Measurements from ENCODE around the gene MAMLD1. TPM values are rescaled to one million over a fixed set of nuclear protein-coding genes. Genes with fewer than 3 reads are reported as not detected.

The MAMLD1 gene
- total RNA-seq, 2 donors from 2014 or later, result 0.44 to 0.68 TPM

GRCh38 chrX:150459196-150459595 is 96.1 kb downstream of the MAMLD1 start:
- Mint-ChIP-seq H3K9me3 (peaks cover 49% of the 10 kb centered on the region), H3K27me3 (ENCODE audit: insufficient read depth) (no peaks in the 10 kb centered on the region)
- H3K36me3 ChIP-seq (ENCODE audit: control insufficient read depth, insufficient read depth, low read length), result no peaks in the 10 kb centered on the region

DNA sequence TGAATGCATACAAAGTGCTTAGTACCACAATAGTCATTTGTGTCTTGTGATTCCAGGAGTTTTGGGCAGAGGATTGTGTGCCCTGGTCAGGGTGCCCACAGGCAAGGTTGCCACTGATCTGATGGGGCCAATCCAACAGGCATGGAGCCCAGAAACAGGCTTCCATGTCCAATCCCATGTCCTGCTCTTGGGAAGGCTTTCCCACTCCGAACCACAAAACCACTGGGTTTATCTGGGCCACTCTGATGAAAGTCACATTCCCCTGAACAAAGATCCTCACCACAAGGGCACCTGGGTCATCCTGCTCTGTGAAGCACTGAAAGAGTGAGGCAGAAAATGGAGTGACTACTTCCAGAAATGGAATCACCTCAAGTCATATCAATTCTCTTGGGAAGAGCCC is 96.9 kb downstream of the MAMLD1 start:
- TF ChIP-seq, protein P1, sequence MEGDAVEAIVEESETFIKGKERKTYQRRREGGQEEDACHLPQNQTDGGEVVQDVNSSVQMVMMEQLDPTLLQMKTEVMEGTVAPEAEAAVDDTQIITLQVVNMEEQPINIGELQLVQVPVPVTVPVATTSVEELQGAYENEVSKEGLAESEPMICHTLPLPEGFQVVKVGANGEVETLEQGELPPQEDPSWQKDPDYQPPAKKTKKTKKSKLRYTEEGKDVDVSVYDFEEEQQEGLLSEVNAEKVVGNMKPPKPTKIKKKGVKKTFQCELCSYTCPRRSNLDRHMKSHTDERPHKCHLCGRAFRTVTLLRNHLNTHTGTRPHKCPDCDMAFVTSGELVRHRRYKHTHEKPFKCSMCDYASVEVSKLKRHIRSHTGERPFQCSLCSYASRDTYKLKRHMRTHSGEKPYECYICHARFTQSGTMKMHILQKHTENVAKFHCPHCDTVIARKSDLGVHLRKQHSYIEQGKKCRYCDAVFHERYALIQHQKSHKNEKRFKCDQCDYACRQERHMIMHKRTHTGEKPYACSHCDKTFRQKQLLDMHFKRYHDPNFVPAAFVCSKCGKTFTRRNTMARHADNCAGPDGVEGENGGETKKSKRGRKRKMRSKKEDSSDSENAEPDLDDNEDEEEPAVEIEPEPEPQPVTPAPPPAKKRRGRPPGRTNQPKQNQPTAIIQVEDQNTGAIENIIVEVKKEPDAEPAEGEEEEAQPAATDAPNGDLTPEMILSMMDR (conservative IDR thresholded peaks at IDR 0.05), result no peak

More at GRCh38 chrX:150459196-150459595, 96.1 kb downstream of the MAMLD1 start:
- Histone ChIP-seq H3K9me3 (ENCODE audit: control insufficient read depth, low read length) (no peaks in the 10 kb centered on the region), H3K27ac (ENCODE audit: low read depth, low read length) (no peak overlapping the region), H3K4me1 (ENCODE audit: control insufficient read depth, insufficient read depth, low read length) (no peaks in the 10 kb centered on the region), H3K9ac (ENCODE audit: extremely low read depth, low read length, poor library complexity, severe bottlenecking) (no peak overlapping the region), H3K4me3 (ENCODE audit: low read length) (no peak overlapping the region), H3K27me3 (ENCODE audit: control insufficient read depth, insufficient read depth, low read length, poor library complexity, severe bottlenecking) (no peaks in the 10 kb centered on the region)
- DNase-seq, result no peak
- Mint-ChIP-seq H3K27ac (no peak overlapping the region), H3K4me1 (no peaks in the 10 kb centered on the region), H3K4me3 (no peak overlapping the region), H3K36me3 (ENCODE audit: low read depth) (no peaks in the 10 kb centered on the region)
- TF ChIP-seq, protein P1 (conservative IDR thresholded peaks at IDR 0.05), result no peak

DNA sequence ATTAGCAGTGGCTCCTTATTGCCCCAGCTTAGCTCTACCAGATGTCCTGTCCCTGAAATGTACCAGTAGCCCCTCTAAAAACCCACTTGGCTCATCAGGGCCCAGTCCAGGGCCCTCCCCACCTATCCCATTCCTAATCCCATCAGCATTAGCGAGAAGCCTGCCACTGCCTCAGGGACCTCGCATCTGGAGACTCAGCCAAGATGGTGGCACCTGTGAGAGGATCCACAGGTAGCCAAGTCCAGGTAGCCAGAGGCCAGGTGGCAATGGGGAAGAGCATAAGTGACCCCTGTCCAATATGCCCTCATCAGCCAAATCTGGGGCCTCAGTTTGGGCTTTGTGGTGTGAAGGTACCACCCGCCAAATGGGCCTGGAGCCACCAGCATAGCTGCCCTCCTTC is 97.7 kb downstream of the MAMLD1 start:
- TF ChIP-seq, protein P1 (conservative IDR thresholded peaks at IDR 0.05), result no peak
- 94% methylated on average over 3 of the region's 3 CpGs; no CpG with 5 or more reads in 1 of the 2 experiments for WGBS, 2 experiments (ENCODE audit: insufficient coverage in 1 of 2, insufficient read length in 1 of 2)
- H3K9me3 ChIP-seq (ENCODE audit: control insufficient read depth, low read length), result no peaks in the 10 kb centered on the region
- no peaks in the 10 kb centered on the region for H3K36me3 ChIP-seq (ENCODE audit: control insufficient read depth, insufficient read depth, low read length)
- H3K4me1 ChIP-seq (ENCODE audit: control insufficient read depth, insufficient read depth, low read length), result no peaks in the 10 kb centered on the region
- no peaks in the 10 kb centered on the region for H3K36me3 Mint-ChIP-seq (ENCODE audit: low read depth)
- no peaks in the 10 kb centered on the region for H3K27me3 Mint-ChIP-seq (ENCODE audit: insufficient read depth)
- no peak overlapping the region for H3K9ac ChIP-seq (ENCODE audit: extremely low read depth, low read length, poor library complexity, severe bottlenecking)
- peaks cover 50% of the 10 kb centered on the region for H3K9me3 Mint-ChIP-seq
- no peak overlapping the region for H3K27ac Mint-ChIP-seq
- no peak overlapping the region for H3K27ac ChIP-seq (ENCODE audit: low read depth, low read length)
- H3K4me3 Mint-ChIP-seq, result no peak overlapping the region
- no peaks in the 10 kb centered on the region for H3K27me3 ChIP-seq (ENCODE audit: control insufficient read depth, insufficient read depth, low read length, poor library complexity, severe bottlenecking)
- DNase-seq, result no peak
- no peak overlapping the region for H3K4me3 ChIP-seq (ENCODE audit: low read length)
- no peaks in the 10 kb centered on the region for H3K4me1 Mint-ChIP-seq

More for the DNA sequence above, 96.9 kb downstream of the MAMLD1 start:
- Histone ChIP-seq H3K27me3 (ENCODE audit: control insufficient read depth, insufficient read depth, low read length, poor library complexity, severe bottlenecking) (no peaks in the 10 kb centered on the region), H3K4me3 (ENCODE audit: low read length) (no peak overlapping the region), H3K27ac (ENCODE audit: low read depth, low read length) (no peak overlapping the region), H3K4me1 (ENCODE audit: control insufficient read depth, insufficient read depth, low read length) (no peaks in the 10 kb centered on the region), H3K9me3 (ENCODE audit: control insufficient read depth, low read length) (no peaks in the 10 kb centered on the region), H3K9ac (ENCODE audit: extremely low read depth, low read length, poor library complexity, severe bottlenecking) (no peak overlapping the region), H3K36me3 (ENCODE audit: control insufficient read depth, insufficient read depth, low read length) (no peaks in the 10 kb centered on the region)
- H3K36me3 Mint-ChIP-seq (ENCODE audit: low read depth), result no peaks in the 10 kb centered on the region
- peaks cover 49% of the 10 kb centered on the region for H3K9me3 Mint-ChIP-seq
- no peak for DNase-seq
- H3K27me3 Mint-ChIP-seq (ENCODE audit: insufficient read depth), result no peaks in the 10 kb centered on the region
- H3K4me3 Mint-ChIP-seq, result no peak overlapping the region
- no CpG with 5 or more reads among the region's 1 CpG for WGBS, 2 experiments (ENCODE audit: insufficient coverage in 1 of 2, insufficient read length in 1 of 2)
- no peaks in the 10 kb centered on the region for H3K4me1 Mint-ChIP-seq
- no peak overlapping the region for H3K27ac Mint-ChIP-seq

Data from endodermal cell (in vitro differentiated cells).